OCI-M2 (cell line): ENCODE data around the gene GRIN3B.
A peak's percentile ranks its signal among the peaks of the same experiment; 100 is the strongest.

Experiments used
- DNase-seq: peaks from one replicate; lab custom pipeline; 2025; ENCODE audit not compliant: unreplicated experiment; lab: John Stamatoyannopoulos, UW

The GRIN3B gene

DNA sequence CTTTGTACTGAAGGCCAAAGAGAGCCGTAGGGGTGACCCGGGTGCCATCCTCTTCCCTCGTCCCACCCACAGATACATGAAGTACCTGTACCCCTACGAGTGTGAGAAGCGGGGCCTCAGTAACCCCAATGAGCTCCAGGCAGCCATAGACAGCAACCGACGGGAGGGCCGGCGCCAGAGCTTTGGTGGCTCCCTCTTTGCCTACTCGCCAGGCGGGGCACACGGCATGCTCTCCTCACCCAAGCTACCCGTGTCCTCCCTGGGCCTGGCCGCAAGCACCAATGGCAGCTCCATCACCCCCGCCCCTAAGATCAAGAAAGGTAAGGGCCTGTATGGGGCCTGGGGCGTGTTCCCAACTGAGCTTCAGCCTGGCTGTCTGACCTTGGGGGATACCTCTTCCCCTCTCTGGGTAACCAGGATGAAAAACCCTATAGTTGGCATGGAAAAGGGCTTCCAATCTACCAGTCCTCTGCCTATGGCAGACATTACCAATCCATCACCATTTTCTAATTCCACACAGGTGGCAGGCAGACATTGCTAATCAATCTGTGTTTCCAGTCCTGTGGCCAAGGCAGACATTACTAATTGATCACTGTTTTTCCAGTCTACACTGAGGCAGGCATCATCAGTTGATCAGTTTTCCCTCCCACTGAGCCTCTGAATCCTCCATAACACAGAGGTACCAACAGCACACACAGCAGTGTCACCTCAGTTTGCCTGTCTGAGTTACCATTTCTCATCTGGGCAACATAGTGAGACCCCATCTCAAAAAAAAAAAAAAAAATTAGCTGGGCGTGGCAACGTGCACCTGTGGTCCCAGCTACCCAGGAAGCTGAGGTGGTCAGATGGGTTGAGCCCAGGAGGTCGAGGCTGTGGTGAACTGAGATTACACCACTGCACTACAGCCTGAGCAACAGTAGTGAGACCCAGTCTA is 35.2 kb upstream of the GRIN3B start:
- no peak for DNase-seq

- DNase-seq: no peak
Observed at GRCh38 chr19:966485-967088, 33.6 kb upstream of the GRIN3B start.

DNA sequence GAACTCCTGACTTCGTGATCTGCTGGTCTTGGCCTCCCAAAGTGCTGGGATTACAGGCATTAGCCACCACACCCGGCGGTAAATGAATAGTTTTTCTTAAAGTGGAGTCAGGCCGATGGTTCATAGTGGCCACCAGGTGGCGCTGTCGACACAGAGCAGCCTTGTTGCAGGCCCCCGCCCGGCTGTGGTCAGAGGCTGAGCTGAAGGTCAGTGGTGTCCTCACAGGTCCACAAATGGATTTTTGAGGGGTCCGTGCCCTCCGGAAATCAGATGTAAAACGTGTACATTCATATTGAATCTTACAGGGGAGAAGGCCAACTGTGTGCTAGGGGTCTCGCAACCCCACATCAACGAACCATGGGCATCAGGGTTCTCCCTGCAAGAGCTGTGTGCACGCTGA is 29.5 kb upstream of the GRIN3B start:
- DNase-seq: no peak

DNA sequence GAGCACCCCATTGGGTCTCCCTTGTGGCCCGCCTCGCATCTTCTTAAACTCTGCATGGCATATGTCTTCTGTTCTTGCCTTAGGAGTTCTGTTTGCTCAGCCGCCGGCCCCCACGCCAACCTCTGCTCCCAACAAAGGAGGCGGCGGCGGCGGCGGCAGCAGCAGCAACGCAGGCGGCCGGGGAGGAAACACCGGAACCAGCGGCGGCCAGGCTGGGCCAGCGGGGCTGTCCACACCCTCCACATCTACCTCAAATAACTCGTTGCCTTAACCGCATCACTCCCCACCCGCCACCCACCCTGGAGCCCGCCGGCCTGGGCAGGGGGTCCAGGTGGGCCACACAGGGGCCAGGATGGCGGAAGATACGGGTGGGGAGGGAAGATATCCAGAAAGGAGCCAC is 28.4 kb upstream of the GRIN3B start:
- DNase-seq: no peak

- DNase-seq: no peak
Observed at GRCh38 chr19:972281-972680, 27.9 kb upstream of the GRIN3B start.

DNA sequence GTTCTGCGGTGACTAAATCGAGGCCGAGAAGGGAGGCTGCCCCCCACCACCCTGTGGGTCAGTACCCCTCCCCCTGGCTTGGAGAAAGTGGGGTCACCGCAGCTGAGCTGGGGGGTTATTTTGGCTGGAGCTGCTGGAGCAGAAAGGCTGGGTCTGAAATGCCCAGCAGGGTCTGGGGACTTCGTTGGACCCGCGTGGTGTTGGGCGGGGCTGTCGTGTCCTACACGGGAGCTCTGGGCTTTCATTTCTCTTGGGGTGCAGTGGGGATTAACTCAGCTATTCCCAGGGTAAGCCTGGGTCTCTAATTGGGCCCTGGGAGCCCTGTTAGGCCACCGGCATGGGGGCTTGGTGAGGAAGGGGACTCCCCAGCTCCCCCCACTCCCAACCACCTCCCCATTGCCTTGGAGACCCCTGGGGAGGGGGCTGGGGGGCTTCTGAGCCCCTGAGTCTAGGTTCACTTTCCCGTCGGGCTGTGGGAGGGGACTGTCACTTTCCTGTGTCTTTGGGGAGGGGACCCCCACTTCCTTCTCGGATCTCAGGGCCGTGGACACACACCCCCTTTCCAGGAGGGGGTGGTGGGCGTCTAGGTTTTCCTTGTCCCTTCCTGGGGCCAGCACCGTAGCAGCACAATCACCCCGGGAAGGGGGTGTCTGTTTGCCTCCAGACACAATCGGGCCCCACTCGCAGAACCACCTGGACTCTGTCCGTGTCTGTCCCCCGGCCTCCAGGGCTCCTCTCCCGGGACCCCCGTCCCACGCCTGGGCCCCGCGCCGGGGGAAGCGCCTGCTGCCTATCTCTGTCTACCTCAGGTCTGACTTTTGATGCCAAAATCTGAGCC is 26.3 kb upstream of the GRIN3B start:
- DNase-seq: no peak

GRCh38 chr19:974564-975257 is 25.5 kb upstream of the GRIN3B start:
- no peak for DNase-seq

- no peak for DNase-seq
Observed at GRCh38 chr19:976476-976875, 23.7 kb upstream of the GRIN3B start.

DNA sequence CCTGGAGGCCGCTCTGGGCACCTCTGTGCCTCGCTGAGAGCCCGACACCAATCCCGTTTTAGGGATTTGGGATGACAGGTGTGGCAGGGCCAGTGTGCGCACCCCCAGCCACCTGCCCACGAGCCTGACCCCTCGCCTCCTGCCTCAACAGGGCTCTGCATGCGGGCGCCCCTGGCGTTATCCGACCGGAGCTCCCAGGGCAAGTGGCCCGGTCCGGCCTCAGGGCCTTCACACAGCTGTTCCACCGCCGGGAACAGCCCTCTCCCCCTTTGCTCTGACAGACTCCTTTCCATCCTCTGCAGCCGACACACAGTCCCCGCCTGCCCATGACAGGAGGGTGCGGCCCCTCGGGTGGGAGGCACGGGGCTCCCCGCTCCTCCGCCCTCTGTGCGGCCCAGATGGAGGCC is 23.2 kb upstream of the GRIN3B start:
- DNase-seq: no peak

GRCh38 chr19:979318-979741 is 20.9 kb upstream of the GRIN3B start:
- no peak for DNase-seq

GRCh38 chr19:980133-980998 is 19.9 kb upstream of the GRIN3B start:
- DNase-seq: no peak

DNA sequence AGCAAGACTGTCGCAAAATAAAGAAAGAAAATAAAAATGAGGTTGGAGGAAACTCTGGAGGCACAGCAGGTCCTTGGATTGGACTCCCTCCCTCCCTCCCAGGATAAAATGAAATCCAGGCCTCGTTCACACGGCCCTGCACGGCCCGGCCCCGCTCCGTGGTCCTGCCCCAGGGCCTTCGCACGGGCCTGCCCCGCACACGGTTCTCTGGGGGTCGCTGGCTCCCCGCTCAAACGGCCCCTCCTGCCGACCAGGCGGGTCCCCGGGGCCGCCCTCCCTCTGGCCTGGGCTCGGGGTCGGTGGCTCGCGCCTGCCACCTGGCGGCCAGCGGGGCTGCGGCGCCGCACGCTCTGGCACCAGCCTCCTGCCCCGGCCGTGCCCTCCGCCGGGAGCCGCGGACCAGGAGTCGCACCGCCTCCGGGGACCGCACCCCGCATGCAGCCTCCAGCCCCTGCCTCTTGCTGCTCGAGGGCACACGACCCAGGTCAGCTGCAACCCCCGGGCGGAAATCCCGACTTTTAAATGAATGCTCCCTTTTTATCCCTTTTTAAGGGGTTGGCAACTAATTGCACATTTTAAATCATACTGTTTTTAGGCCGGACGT is 17.6 kb upstream of the GRIN3B start:
- DNase-seq: no peak

DNA sequence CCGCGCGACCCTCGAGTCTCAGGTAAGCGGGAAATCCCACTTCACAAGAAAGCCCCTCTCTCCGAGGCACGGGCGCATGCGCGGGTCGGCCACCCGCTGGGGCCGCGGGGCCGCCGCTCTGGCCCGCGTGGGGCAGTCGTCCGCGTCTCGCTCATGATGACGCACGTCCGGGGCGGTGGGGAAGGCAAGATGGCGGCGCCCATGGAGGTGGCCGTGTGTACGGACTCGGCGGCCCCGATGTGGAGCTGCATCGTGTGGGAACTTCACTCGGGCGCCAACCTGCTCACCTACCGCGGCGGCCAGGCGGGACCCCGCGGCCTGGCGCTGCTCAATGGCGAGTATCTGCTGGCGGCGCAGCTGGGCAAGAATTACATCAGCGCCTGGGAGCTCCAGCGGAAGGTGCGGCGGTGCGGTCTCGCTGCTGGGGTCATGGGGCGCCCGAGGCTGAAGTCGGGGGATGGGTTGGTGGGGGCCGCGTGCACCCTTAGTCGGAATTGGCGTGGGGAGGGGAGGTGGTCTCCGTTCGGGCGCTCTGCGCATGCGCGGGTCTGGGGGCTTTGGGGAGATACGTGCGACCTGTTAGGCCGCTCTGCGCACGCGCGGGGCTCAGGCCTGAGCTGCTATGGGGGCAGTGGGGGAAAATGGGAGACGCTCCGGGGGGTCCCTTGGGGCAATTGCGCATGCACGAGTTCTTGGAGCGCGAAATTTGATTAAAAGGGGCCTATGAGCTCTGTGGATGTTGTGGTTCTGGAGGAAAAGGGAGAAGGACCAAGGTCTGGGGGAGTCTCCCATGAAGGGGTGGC is 15.9 kb upstream of the GRIN3B start, which contains the start of gene WDR18:
Gene WDR18, plus strand, starts transcription at position 181 of the 803 bp plus-strand sequence. Its CDS starts 9 bp downstream, at position 190.
- DNase-seq: peak; percentile 15

- no peak for DNase-seq
Observed at GRCh38 chr19:986083-986482, 14.1 kb upstream of the GRIN3B start.

- no peak for DNase-seq
Observed at GRCh38 chr19:988081-988480, 12.1 kb upstream of the GRIN3B start.

- DNase-seq: no peak
Observed at GRCh38 chr19:988510-988909, 11.7 kb upstream of the GRIN3B start.

- no peak for DNase-seq
Observed at GRCh38 chr19:989381-990081, 10.7 kb upstream of the GRIN3B start.

- no peak for DNase-seq
Observed at GRCh38 chr19:990119-990571, 10.1 kb upstream of the GRIN3B start.
